A673 (cell line): ENCODE data around the gene CCDC148. TPM values are rescaled to one million over a fixed set of nuclear protein-coding genes. Genes with fewer than 3 reads are reported as not detected.

Source experiments
- BruUV-seq: library from RNA; stranded (reverse); fragments of 400-500 nt; replicated peaks from 2 replicates; lab custom pipeline; 2021; lab: Mats Ljungman, UMichigan
- CTCF ChIA-PET: fragments of 300-600 bp; sonication (Branson Sonifier 250); formaldehyde crosslinking; loops from one replicate; lab custom pipeline; 2022; ENCODE audit warnings: antibody characterized with exemption; lab: Charles Lee
- POLR2A ChIA-PET: fragments of 300-600 bp; sonication (Branson Sonifier 250); formaldehyde crosslinking; loops from one replicate; lab custom pipeline; 2022; ENCODE audit warnings: antibody characterized with exemption; ENCODE audit not compliant: low non-redundant PET; lab: Charles Lee
- DNase-seq: peaks from one replicate; pipeline ENCODE4 v3.0.0-alpha.2; 2015; ENCODE audit warnings: low spot score
- H3K27ac ChIP-seq: fragments of 200-600 bp; sonication (generic); 2 replicates; pipeline ENCODE4 v1.5.1; 2016; ENCODE audit warnings: mixed run types, low read depth, mild to moderate bottlenecking, mixed read lengths, antibody characterized with exemption, low read length; ENCODE audit not compliant: poor library complexity, severe bottlenecking
- H3K27me3 ChIP-seq: fragments of 200-600 bp; sonication (generic); replicated peaks from 2 replicates; pipeline ENCODE4 v1.6.1; 2017; ENCODE audit warnings: mixed run types, low read depth, mild to moderate bottlenecking, mixed read lengths, antibody characterized with exemption, low read length; ENCODE audit not compliant: insufficient read depth, poor library complexity
- H3K36me3 ChIP-seq: fragments of 200-600 bp; sonication (generic); 2 replicates; pipeline ENCODE4 v1.6.1; 2016; ENCODE audit warnings: mixed run types, mild to moderate bottlenecking, mixed read lengths, antibody characterized with exemption, low read length; ENCODE audit not compliant: insufficient read depth, poor library complexity, severe bottlenecking
- H3K4me1 ChIP-seq: fragments of 200-600 bp; sonication (generic); 2 replicates; pipeline ENCODE4 v1.6.1; 2017; ENCODE audit warnings: mixed run types, mild to moderate bottlenecking, mixed read lengths, antibody characterized with exemption, low read length; ENCODE audit not compliant: insufficient read depth, poor library complexity, severe bottlenecking
- H3K4me3 ChIP-seq: fragments of 200-600 bp; sonication (generic); 2 replicates; pipeline ENCODE4 v1.5.1; 2016; ENCODE audit warnings: low read depth, mixed run types, mild to moderate bottlenecking, mixed read lengths, low read length; ENCODE audit not compliant: poor library complexity, severe bottlenecking
- H3K9me3 ChIP-seq: fragments of 200-600 bp; sonication (generic); 2 replicates; pipeline ENCODE4 v1.6.1; 2016; ENCODE audit warnings: mixed run types, low read depth, mild to moderate bottlenecking, mixed read lengths, antibody characterized with exemption, low read length; ENCODE audit not compliant: poor library complexity, severe bottlenecking
- CTCF ChIP-seq: fragments of 300-800, 200-600 bp; sonication (generic); conservative IDR thresholded peaks from 2 replicates; pipeline ENCODE4 v1.5.1; 2017; ENCODE audit warnings: low read depth, mild to moderate bottlenecking, antibody characterized with exemption, low read length, moderate library complexity, mixed read lengths
- EZH2 ChIP-seq: fragments of 200-600 bp; sonication (generic); IDR thresholded peaks from 2 replicates; pipeline ENCODE4 v1.6.1; 2017; ENCODE audit warnings: borderline replicate concordance, low read depth, mild to moderate bottlenecking, mixed read lengths, antibody characterized with exemption, low read length; ENCODE audit not compliant: poor library complexity, severe bottlenecking
- intact Hi-C: fragments of 100-400 bp; cut with micrococcal nuclease; formaldehyde crosslinking; loops from one replicate; pipeline ENCODE4 v1.10.0; 2022; ENCODE audit not compliant: unreplicated experiment
- total RNA-seq: library from RNA; stranded (reverse); gene quantifications from 2 replicates; pipeline ENCODE4 v1.2.3, GENCODE V29; 2021

The CCDC148 gene
- total RNA-seq, 1 experiment from 2014 or later = 0.90 TPM

GRCh38 chr2:158391361-158391760, 65.2 kb downstream of the CCDC148 start:
- BruUV-seq = no TSS peak
- Histone ChIP-seq H3K9me3 (no peaks in the 10 kb centered on the region), H3K4me1 (no peaks in the 10 kb centered on the region), H3K27ac (no peak overlapping the region), H3K36me3 (no peaks in the 10 kb centered on the region), H3K27me3 (no peaks in the 10 kb centered on the region), H3K4me3 (no peak overlapping the region)
- no peak for DNase-seq
- intact Hi-C loops = no loop called here
- ChIA-PET POLR2A (no interaction called here), CTCF (no interaction called here)
- TF ChIP-seq CTCF (no peak), EZH2 (no peak)

GRCh38 chr2:158388159-158388558, 68.4 kb downstream of the CCDC148 start:
- Histone ChIP-seq H3K27ac (no peak overlapping the region), H3K4me1 (no peaks in the 10 kb centered on the region), H3K9me3 (no peaks in the 10 kb centered on the region), H3K36me3 (no peaks in the 10 kb centered on the region), H3K4me3 (no peak overlapping the region), H3K27me3 (no peaks in the 10 kb centered on the region)
- no peak for DNase-seq
- POLR2A ChIA-PET = no interaction called here
- CTCF ChIA-PET = no interaction called here
- no TSS peak for BruUV-seq
- intact Hi-C loops = no loop called here
- no peak for TF ChIP-seq EZH2
- no peak for TF ChIP-seq CTCF

- POLR2A ChIA-PET = no interaction called here
- no peaks in the 10 kb centered on the region for H3K4me1 ChIP-seq
- H3K36me3 ChIP-seq = no peaks in the 10 kb centered on the region
- H3K27me3 ChIP-seq = no peaks in the 10 kb centered on the region
- TF ChIP-seq EZH2 = no peak
- no peak for TF ChIP-seq CTCF
- no peaks in the 10 kb centered on the region for H3K9me3 ChIP-seq
- H3K27ac ChIP-seq = no peak overlapping the region
- BruUV-seq = no TSS peak
- no peak overlapping the region for H3K4me3 ChIP-seq
- CTCF ChIA-PET = no interaction called here
- intact Hi-C loops = no loop called here
- DNase-seq = no peak
Observed at GRCh38 chr2:158385646-158386045, 70.9 kb downstream of the CCDC148 start.
